H1 (cell line): Measurements from ENCODE around the gene PRRT2. TPM values are rescaled to one million over a fixed set of nuclear protein-coding genes. Genes with fewer than 3 reads are reported as not detected.

ENCODE experiments used
- CBX8 ChIP-seq: fragments of 300-800, 300-1000 bp; sonication (generic); IDR thresholded peaks from 2 replicates; pipeline ENCODE4 v1.7.1; 2016; ENCODE audit warnings: low read depth, low read length, borderline replicate concordance
- EGR1 ChIP-seq: IDR thresholded peaks from 2 replicates; pipeline ENCODE4 v1.6.1; 2011; ENCODE audit warnings: low read depth, low read length, borderline replicate concordance
- EP300 ChIP-seq, 2 experiments: IDR thresholded peaks; 1 replicate in 1 of 2; 2 replicates in 1 of 2; pipeline ENCODE4 v1.6.1; 2011 to 2012; ENCODE audit warnings: low read depth in 2 of 2, low read length in 2 of 2, mild to moderate bottlenecking in 2 of 2, borderline replicate concordance in 1 of 2, inconsistent platforms in 1 of 2, moderate library complexity in 1 of 2
- POLR2AphosphoS5 ChIP-seq: IDR thresholded peaks from 2 replicates; pipeline ENCODE4 v1.6.1; 2011; ENCODE audit warnings: low read depth, low read length
- SIN3A ChIP-seq, 2 experiments: IDR thresholded peaks in 1 of 2; conservative IDR thresholded peaks in 1 of 2; 2 replicates each; pipeline ENCODE4 v1.6.1; 2011 to 2012; ENCODE audit warnings: low read length in 2 of 2, improper control_type of control experiment in 1 of 2, low read depth in 1 of 2, mild to moderate bottlenecking in 1 of 2
- SP2 ChIP-seq: IDR thresholded peaks from 2 replicates; pipeline ENCODE4 v1.6.1; 2012; ENCODE audit warnings: mild to moderate bottlenecking, low read length, inconsistent platforms
- ZNF274 ChIP-seq: IDR thresholded peaks from 2 replicates; pipeline ENCODE4 v1.7.0; 2012; ENCODE audit warnings: low read length, borderline replicate concordance; ENCODE audit errors: extremely low read depth
- polyA plus RNA-seq, 7 experiments: library from polyadenylated mRNA; depleted of rRNA in 3 of 7; stranded (reverse) in 5 of 7; unstranded in 2 of 7; fragments of >200 nt in 5 of 7; fragments of 200-250 nt in 2 of 7; gene quantifications; 1 replicate in 5 of 7; 2 replicates in 1 of 7; 4 replicates in 1 of 7; pipeline versions ENCODE4 v1.2.1 to v1.2.3, GENCODE V29; 2011 to 2013; ENCODE audit warnings: missing spikeins in 2 of 7, mixed read lengths in 2 of 7
- total RNA-seq: library from RNA; stranded (reverse); fragmentation: NEBNext Ultra II Directional; extraction: Animal tissue kit (Norgen Biotek cat#: 25700); gene quantifications from 2 replicates; pipeline ENCODE4 v1.2.1, GENCODE V29; 2021

PRRT2 gene
- total and polyA plus RNA-seq, 2 of the 8 experiments (the other 6 are each of a cell fraction or from before 2014, with no cell fraction given) = 12.8 to 32.6 TPM

DNA sequence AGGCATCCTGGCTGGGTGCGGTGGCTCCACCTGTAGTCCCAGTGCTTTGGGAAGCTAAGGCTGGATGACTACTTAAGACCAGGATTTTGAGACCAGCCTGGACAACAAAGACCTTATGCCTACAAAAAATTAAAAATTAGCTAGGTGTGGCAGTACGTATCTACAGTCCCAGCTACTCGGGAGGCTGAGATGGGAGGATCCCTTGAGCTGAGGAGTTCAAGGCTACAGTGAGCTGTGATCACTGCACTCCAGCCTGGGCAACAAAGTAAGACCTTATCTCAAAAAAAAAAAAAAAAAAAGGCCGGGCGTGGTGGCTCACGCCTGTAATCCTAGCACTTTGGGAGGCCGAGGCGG is 14.3 kb downstream of the PRRT2 start (continued):
- TF ChIP-seq POLR2AphosphoS5 = no peak
- TF ChIP-seq SIN3A (conservative IDR thresholded peaks at IDR 0.05 in 1 of 2, IDR thresholded peaks at IDR 0.05 in 1 of 2; ENCODE audit: low read depth in 1 of 2, low read length in 2 of 2) = no peak
- TF ChIP-seq EP300 (IDR thresholded peaks at IDR 0.05; ENCODE audit: borderline replicate concordance in 1 of 2, low read depth in 2 of 2, low read length in 2 of 2) = no peak
- TF ChIP-seq ZNF274 = no peak
- TF ChIP-seq CBX8 = no peak
- no peak for TF ChIP-seq SP2
- no peak for TF ChIP-seq EGR1
